OCI-LY7 (cell line): ENCODE measurements around the gene MGAT5B. TPM values are rescaled to one million over a fixed set of nuclear protein-coding genes. Genes with fewer than 3 reads are reported as not detected.

ENCODE experiments used
- BruUV-seq: library from RNA; stranded (reverse); fragments of 400-500 nt; replicated peaks from 2 replicates; lab custom pipeline; 2021; lab: Mats Ljungman, UMichigan
- CTCF ChIA-PET: fragments of 300-600 bp; sonication (Branson Sonifier 250); formaldehyde crosslinking; loops from one replicate; lab custom pipeline; 2022; ENCODE audit warnings: antibody characterized with exemption; ENCODE audit not compliant: unreplicated experiment; lab: Charles Lee
- POLR2A ChIA-PET: fragments of 300-600 bp; sonication (Branson Sonifier 250); formaldehyde crosslinking; loops from one replicate; lab custom pipeline; 2022; ENCODE audit warnings: antibody characterized with exemption; lab: Charles Lee
- DNase-seq: peaks from one replicate; pipeline ENCODE4 v3.0.0-alpha.2; 2015; ENCODE audit warnings: low spot score
- H2AFZ ChIP-seq: fragments of 200-600 bp; sonication (generic), shearing (Covaris generic); 2 replicates; pipeline ENCODE4 v1.6.1; 2014; ENCODE audit warnings: mild to moderate bottlenecking, antibody characterized with exemption, low read length, moderate library complexity
- H3K27ac ChIP-seq: fragments of 200-600 bp; sonication (generic); 2 replicates; pipeline ENCODE4 v1.5.1; 2014; ENCODE audit warnings: mixed run types, low read depth, mild to moderate bottlenecking, moderate library complexity, low read length, inconsistent platforms; ENCODE audit not compliant: poor library complexity, severe bottlenecking
- H3K36me3 ChIP-seq: fragments of 200-600 bp; sonication (generic); 2 replicates; pipeline ENCODE4 v1.6.1; 2014; ENCODE audit warnings: mild to moderate bottlenecking, antibody characterized with exemption, low read length, moderate library complexity, mixed read lengths; ENCODE audit not compliant: insufficient read depth
- H3K4me1 ChIP-seq: fragments of 200-600 bp; sonication (generic); 2 replicates; pipeline ENCODE4 v1.5.1; 2014; ENCODE audit warnings: mild to moderate bottlenecking, low read length; ENCODE audit not compliant: insufficient read depth, poor library complexity, severe bottlenecking
- H3K4me2 ChIP-seq: fragments of 200-600 bp; sonication (generic); 2 replicates; pipeline ENCODE4 v1.6.1; 2014; ENCODE audit warnings: mild to moderate bottlenecking, low read length
- H3K4me3 ChIP-seq: fragments of 200-600 bp; sonication (generic); 2 replicates; pipeline ENCODE4 v1.5.1; 2014; ENCODE audit warnings: mild to moderate bottlenecking, low read depth, low read length; ENCODE audit not compliant: poor library complexity, severe bottlenecking
- H3K79me2 ChIP-seq: fragments of 200-600 bp; sonication (generic); 2 replicates; pipeline ENCODE4 v1.6.1; 2016; ENCODE audit warnings: low read depth, mild to moderate bottlenecking, low read length, moderate library complexity, mixed read lengths; ENCODE audit not compliant: insufficient read depth
- H3K9me2 ChIP-seq: fragments of 200-600 bp; sonication (generic); 2 replicates; pipeline ENCODE4 v1.6.1; 2016; ENCODE audit warnings: mild to moderate bottlenecking, low read length, mixed read lengths; ENCODE audit not compliant: insufficient read depth
- H3K9me3 ChIP-seq: fragments of 200-600 bp; sonication (generic); 2 replicates; pipeline ENCODE4 v1.6.1; 2014; ENCODE audit warnings: mild to moderate bottlenecking, mixed run types, low read length, mixed read lengths
- H4K20me1 ChIP-seq: fragments of 200-600 bp; sonication (generic); 2 replicates; pipeline ENCODE4 v1.6.1; 2014; ENCODE audit warnings: mild to moderate bottlenecking, antibody characterized with exemption, low read length, moderate library complexity, mixed read lengths; ENCODE audit not compliant: insufficient read depth
- CTCF ChIP-seq: fragments of 200-600 bp; sonication (generic); conservative IDR thresholded peaks from 2 replicates; pipeline ENCODE4 v1.5.1; 2014; ENCODE audit warnings: mild to moderate bottlenecking, antibody characterized with exemption, low read length, moderate library complexity, mixed read lengths
- EZH2phosphoT487 ChIP-seq: fragments of 200-600 bp; sonication (generic); IDR thresholded peaks from 2 replicates; pipeline ENCODE4 v1.6.1; 2018; ENCODE audit warnings: low read depth, borderline replicate concordance, mild to moderate bottlenecking, mixed run types, antibody characterized with exemption, low read length, moderate library complexity, mixed read lengths
- intact Hi-C: fragments of 100-400 bp; cut with micrococcal nuclease; formaldehyde crosslinking; loops from one replicate; pipeline ENCODE4 v1.10.0; 2022; ENCODE audit not compliant: unreplicated experiment
- total RNA-seq, 2 experiments: library from RNA; depleted of rRNA in 1 of 2; stranded (reverse); fragments of >200 nt in 1 of 2; shearing (Covaris generic) in 1 of 2; gene quantifications; 2 replicates each; pipeline ENCODE4 v1.2.3, GENCODE V29; 2014 to 2022

The MGAT5B gene
- total RNA-seq, 2 experiments from 2014 or later, result 1.4 to 2.5 TPM

GRCh38 chr17:76911299-76912017, 43.3 kb downstream of the MGAT5B start:
- ChIA-PET POLR2A (no interaction called here), CTCF (no interaction called here)
- no peak for DNase-seq
- Histone ChIP-seq H3K4me1 (no peaks in the 10 kb centered on the region), H3K9me2 (no peaks in the 10 kb centered on the region), H3K27ac (no peak overlapping the region), H3K36me3 (no peaks in the 10 kb centered on the region), H3K4me3 (no peak overlapping the region), H2AFZ (no peak overlapping the region), H3K4me2 (no peak overlapping the region), H4K20me1 (no peaks in the 10 kb centered on the region), H3K9me3 (no peaks in the 10 kb centered on the region), H3K79me2 (no peaks in the 10 kb centered on the region)
- intact Hi-C loops, result no loop called here
- no TSS peak for BruUV-seq
- TF ChIP-seq CTCF (no peak), EZH2phosphoT487 (no peak)

DNA sequence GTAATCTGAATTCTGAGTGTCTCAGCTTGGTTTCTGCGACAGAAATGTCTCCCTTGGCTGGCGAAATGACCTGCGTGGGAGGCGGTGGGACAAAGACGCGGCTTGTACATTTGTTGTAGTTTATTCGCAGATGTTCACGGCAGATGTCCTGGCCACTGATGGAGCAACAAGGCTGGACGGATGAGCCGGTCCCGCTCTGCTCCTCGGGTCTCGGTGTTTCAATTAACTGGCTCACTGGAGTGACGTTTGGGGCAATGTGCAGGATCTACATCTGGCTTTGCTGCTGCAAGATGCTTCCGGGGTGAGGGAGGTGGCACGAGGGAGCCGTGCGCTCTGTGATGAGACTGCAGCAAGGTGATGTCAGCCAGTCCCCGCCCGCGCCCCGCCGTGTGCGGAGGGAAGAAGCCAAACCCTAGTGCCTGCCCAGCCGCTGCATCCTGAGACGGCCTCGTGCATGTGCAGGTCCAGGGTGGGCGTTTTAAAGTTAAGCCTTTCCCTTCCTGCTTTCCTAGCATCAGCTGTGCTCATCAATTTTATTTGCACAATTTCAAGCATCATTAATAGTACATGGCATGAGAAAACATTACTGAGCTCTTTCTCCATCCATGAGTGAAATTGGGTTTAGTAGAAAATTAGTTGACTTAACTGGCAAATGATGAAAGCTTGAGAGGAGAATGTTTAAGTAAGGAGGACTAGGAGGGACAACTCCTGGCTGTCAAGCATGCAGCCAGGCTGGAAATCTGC, 44.4 kb downstream of the MGAT5B start:
- intact Hi-C loops, result no loop called here
- H2AFZ ChIP-seq, result no peak overlapping the region
- no peaks in the 10 kb centered on the region for H4K20me1 ChIP-seq
- H3K79me2 ChIP-seq, result no peaks in the 10 kb centered on the region
- DNase-seq, result no peak
- no peak overlapping the region for H3K27ac ChIP-seq
- no peaks in the 10 kb centered on the region for H3K9me3 ChIP-seq
- no peaks in the 10 kb centered on the region for H3K9me2 ChIP-seq
- H3K4me3 ChIP-seq, result no peak overlapping the region
- H3K4me1 ChIP-seq, result no peaks in the 10 kb centered on the region
- TF ChIP-seq EZH2phosphoT487 (no peak), CTCF (no peak)
- BruUV-seq, result no TSS peak
- no peak overlapping the region for H3K4me2 ChIP-seq
- CTCF ChIA-PET, result no interaction called here
- POLR2A ChIA-PET, result no interaction called here
- no peaks in the 10 kb centered on the region for H3K36me3 ChIP-seq

DNA sequence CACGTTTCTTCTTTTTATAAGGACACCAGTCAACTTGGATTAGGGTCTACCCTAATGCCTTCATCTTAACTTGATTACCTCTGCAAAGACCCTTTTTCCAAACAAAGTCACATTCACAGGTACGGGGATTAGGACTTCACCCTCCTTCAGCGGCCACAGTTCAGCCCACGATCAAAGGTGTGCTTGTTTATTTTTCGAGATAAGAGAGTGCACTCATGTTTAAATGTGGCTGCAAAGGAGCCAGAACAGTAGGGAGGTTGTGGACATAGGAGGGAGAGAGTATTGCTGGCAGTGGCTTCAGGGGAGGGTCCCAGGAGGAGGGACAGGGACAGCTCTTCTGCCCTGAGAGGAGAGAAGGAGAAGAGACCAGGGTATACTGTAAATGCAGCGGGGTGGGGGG, 46.7 kb downstream of the MGAT5B start:
- TF ChIP-seq CTCF (no peak), EZH2phosphoT487 (no peak)
- H3K4me3 ChIP-seq, result no peak overlapping the region
- no TSS peak for BruUV-seq
- no peak overlapping the region for H3K27ac ChIP-seq
- intact Hi-C loops, result no loop called here
- no peaks in the 10 kb centered on the region for H3K4me1 ChIP-seq
- no peak overlapping the region for H2AFZ ChIP-seq
- DNase-seq, result no peak
- no peaks in the 10 kb centered on the region for H3K9me3 ChIP-seq
- H3K9me2 ChIP-seq, result no peaks in the 10 kb centered on the region
- H3K4me2 ChIP-seq, result no peak overlapping the region
- no peaks in the 10 kb centered on the region for H4K20me1 ChIP-seq
- H3K36me3 ChIP-seq, result no peaks in the 10 kb centered on the region
- CTCF ChIA-PET, result no interaction called here
- no peaks in the 10 kb centered on the region for H3K79me2 ChIP-seq
- POLR2A ChIA-PET, result no interaction called here
